ENCODE data around the gene SH3RF1.

SH3RF1 gene

DNA sequence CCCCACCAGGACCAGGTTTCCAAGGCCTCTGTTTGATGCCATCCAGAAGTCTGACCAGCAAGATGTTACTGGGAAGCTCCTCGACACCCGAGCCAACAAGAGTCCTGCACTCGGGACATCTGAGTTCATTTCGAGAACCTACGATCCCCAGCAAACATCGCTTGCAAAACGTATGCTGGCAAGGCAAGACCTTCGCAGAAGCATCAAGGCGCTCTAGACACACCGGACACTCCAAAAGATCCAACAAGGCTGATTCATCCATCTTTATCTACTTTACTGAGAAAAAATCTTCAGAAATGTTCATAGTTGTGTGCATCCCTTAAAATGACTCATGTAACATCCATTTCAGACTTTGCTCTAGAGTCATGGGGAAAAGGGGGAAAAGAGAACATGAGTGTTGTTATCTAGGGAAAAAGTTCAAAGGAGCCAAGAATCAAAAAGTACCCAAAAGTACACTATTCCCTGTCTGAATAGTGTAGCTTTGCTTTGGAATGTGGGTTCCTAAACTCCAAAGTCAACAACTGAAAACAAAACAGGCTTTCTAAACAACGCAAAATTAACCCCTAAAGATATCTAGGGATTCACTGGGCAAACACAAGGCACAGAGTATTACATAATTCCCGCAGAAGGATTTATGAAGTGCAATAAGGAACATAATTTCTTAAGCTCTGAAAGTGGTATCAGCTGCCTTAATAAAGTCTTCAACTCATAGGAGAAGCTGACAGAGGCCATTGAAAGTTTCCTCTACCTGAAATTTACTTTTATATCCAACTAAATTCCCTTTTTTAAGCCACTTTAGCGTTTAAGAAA, 1.6 kb downstream of the SH3RF1 start:
- H3K4me3 ChIP-seq (ENCODE audit: low read depth, low read length): peak overlapping the region; percentile 95
- no peak for DNase-seq (ENCODE audit: low read depth)
- in situ Hi-C loops (cut with HindIII; ENCODE audit: low sequenced_read_pairs): no loop called here
- TF ChIP-seq, protein P1, sequence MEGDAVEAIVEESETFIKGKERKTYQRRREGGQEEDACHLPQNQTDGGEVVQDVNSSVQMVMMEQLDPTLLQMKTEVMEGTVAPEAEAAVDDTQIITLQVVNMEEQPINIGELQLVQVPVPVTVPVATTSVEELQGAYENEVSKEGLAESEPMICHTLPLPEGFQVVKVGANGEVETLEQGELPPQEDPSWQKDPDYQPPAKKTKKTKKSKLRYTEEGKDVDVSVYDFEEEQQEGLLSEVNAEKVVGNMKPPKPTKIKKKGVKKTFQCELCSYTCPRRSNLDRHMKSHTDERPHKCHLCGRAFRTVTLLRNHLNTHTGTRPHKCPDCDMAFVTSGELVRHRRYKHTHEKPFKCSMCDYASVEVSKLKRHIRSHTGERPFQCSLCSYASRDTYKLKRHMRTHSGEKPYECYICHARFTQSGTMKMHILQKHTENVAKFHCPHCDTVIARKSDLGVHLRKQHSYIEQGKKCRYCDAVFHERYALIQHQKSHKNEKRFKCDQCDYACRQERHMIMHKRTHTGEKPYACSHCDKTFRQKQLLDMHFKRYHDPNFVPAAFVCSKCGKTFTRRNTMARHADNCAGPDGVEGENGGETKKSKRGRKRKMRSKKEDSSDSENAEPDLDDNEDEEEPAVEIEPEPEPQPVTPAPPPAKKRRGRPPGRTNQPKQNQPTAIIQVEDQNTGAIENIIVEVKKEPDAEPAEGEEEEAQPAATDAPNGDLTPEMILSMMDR (IDR thresholded peaks at IDR 0.05; ENCODE audit: low read depth, low read length, missing control alignments): no peak

DNA sequence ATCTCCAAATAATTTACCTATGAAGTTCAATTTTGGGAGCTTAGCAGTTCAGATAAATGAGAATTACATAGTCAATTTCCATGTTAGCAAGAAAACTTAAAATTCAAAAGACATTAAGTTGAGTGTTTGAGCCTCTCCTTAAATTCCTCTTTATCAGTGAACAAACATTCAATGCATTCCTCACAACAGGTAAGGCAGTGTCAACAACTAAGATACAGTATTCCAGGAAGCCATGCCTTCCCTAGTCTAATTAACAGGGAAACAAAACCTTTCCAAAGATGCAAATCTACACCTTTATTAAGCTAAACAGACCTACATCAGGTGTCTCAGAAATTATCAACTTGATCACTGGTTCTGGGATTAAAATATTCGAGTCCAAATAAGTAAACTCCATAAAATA, 3.7 kb downstream of the SH3RF1 start:
- TF ChIP-seq, protein P1 (IDR thresholded peaks at IDR 0.05; ENCODE audit: low read depth, low read length, missing control alignments): no peak
- peak overlapping the region; percentile 10 for H3K4me3 ChIP-seq (ENCODE audit: low read depth, low read length)
- DNase-seq (ENCODE audit: low read depth): no peak
- in situ Hi-C loops (cut with HindIII; ENCODE audit: low sequenced_read_pairs): no loop called here

DNA sequence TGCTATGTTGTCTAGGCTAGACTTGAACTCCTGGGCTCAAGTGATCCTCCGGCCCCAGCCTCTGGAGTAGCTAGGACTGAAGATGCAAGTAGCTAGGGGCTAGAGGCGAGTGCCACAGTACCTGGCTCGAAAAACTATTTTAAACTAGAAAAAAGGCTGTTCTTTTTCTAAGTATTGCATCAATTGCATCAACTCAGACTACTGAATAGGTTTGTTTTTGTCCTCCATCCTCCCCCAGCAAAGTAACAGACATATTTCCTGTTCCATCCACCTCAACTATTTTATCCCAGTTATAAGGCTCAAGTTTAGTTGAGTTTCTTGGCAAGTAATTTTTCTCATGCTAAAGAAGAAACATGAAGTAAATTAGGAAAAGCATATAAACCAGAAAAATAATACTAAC, 4.1 kb downstream of the SH3RF1 start:
- TF ChIP-seq, protein P1 (IDR thresholded peaks at IDR 0.05; ENCODE audit: low read depth, low read length, missing control alignments): no peak
- no peak for DNase-seq (ENCODE audit: low read depth)
- no peak overlapping the region for H3K4me3 ChIP-seq (ENCODE audit: low read depth, low read length)
- in situ Hi-C loops (cut with HindIII; ENCODE audit: low sequenced_read_pairs): no loop called here

DNA sequence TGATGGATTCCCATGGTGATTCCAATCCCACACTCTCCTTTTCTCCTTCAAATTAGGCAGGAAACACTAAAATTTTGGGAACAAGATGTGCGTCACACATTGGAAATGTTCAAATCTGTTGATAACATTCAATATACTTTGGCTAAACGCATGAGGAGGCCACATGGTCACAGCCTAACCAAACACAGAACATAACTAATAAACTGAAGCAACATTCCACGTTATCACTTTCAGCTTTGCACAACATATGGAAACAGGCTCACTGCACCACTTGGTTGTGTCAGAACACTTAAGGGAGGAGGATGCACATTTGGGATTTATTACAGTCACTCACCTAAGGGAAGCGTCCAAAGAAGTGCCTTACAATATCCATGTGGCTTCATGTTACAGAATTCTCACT, 4.7 kb downstream of the SH3RF1 start:
- TF ChIP-seq, protein P1 (IDR thresholded peaks at IDR 0.05; ENCODE audit: low read depth, low read length, missing control alignments): no peak
- in situ Hi-C loops (cut with HindIII; ENCODE audit: low sequenced_read_pairs): no loop called here
- H3K4me3 ChIP-seq (ENCODE audit: low read depth, low read length): no peak overlapping the region
- DNase-seq (ENCODE audit: low read depth): no peak

DNA sequence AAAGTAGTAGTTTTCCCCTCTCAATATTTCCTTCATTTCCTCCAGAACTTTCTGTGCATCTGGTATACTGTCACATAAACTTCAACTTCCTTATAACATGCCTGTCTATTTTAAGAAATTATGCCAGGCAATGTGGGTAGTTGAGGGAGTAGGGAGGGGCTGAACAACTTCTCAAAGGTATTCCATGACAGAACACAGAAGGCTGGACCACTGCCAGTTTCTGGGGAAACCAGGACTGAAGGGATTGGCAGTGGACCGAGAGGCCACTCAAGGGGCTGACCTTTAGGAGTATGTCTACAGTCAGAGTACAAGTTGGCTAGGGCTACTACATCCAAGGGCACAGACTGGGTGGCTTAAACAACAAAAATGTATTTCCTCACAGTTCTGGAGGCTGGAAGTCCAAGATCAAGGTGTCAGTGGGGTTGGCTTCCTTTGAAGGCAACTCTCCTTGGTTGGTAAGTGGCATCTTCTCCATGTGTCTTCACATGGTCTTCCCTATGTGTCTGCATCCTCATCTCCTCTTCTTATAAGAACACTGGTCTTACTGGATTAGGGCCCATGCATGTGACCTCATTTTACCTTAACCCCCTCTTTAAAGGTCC, 6.9 kb downstream of the SH3RF1 start:
- H3K4me3 ChIP-seq (ENCODE audit: low read depth, low read length): no peak overlapping the region
- DNase-seq (ENCODE audit: low read depth): no peak
- in situ Hi-C loops (cut with HindIII; ENCODE audit: low sequenced_read_pairs): no loop called here
- TF ChIP-seq, protein P1 (IDR thresholded peaks at IDR 0.05; ENCODE audit: low read depth, low read length, missing control alignments): no peak

DNA sequence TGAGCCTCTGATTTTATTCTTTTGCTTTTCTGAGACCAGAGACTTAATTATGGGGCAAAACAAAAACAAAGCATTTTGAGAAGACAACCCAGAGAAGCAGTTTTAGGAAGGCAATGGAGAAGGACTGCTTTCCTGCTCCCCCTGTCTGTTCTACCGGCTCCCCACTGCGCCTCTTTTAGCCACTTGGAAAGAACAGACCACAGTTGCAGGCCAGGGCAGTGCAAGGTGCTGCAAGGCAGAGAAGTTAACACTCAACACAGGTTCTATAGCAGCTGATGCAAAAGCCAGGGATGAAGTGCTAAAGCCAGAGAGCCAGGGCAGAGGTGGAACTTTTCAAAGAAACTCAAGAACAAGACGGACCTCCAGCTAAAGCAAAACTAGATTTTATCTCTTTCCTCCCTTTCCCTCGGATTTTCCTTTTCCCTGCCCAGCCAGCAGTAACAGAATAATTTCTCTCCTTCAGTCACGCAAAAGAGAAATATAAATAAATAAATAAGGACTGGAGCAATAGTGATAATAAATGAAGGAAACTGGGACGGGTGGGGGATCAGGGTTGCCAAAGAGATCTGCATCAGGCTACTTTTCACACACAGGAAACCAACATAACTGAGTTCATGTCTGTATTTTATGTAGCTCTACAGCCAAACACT, 10.4 kb downstream of the SH3RF1 start:
- in situ Hi-C loops (cut with HindIII; ENCODE audit: low sequenced_read_pairs): no loop called here
- no peak for DNase-seq (ENCODE audit: low read depth)
- TF ChIP-seq, protein P1 (IDR thresholded peaks at IDR 0.05; ENCODE audit: low read depth, low read length, missing control alignments): peak; percentile 7
- H3K4me3 ChIP-seq (ENCODE audit: low read depth, low read length): no peak overlapping the region
